HG03442 (cell line): ENCODE results near the gene CUEDC2.

ENCODE experiments used
- ATAC-seq: cut with Tn5 transposase; IDR thresholded peaks from one replicate; pipeline ENCODE4 v1.9.1; 2021; ENCODE audit warnings: mild to moderate bottlenecking, moderate library complexity; ENCODE audit not compliant: unreplicated experiment

The CUEDC2 gene

DNA sequence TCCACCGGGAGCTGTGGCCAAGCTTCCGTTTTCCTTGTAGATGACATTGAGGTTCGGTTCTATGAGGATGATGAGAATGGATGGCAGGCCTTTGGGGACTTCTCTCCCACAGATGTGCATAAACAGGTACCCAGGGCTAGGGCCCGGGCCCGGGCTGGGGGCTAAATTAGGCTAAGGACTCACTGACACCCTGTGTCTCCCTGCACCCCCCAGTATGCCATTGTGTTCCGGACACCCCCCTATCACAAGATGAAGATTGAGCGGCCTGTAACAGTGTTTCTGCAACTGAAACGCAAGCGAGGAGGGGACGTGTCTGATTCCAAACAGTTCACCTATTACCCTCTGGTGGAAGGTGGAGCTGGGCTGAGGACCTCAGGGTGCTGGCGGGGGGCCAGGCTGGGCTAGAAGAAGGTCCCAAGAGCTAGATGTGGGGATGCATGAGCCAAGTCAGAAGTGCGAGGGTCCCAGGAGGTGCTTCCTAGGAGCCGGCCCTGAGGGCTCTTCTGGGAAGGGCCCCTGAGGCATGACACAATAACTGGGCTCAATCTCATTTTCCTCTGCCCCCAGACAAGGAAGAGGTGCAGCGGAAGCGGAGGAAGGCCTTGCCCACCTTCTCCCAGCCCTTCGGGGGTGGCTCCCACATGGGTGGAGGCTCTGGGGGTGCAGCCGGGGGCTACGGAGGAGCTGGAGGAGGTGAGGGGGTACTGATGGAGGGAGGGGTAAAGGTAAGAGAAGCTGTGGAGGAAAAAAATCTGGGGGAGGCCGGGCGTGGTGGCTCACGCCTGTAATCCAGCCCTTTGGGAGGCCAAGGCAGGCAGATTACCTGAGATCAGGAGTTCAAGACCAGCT is 34.0 kb downstream of the CUEDC2 start:
- ATAC-seq = no peak

- no peak for ATAC-seq
Observed at GRCh38 chr10:102397222-102398171, 34.9 kb downstream of the CUEDC2 start.

DNA sequence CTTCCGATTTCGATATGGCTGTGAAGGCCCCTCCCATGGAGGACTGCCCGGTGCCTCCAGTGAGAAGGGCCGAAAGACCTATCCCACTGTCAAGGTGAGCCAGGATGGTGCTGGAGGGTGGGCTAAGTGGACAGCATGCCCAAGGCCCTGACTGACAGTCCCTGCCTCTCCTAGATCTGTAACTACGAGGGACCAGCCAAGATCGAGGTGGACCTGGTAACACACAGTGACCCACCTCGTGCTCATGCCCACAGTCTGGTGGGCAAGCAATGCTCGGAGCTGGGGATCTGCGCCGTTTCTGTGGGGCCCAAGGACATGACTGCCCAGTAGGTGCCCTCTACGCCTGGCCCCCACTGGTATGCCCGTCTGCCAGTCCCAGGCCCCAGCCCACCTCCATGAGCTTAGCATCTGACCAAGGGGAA is 35.6 kb downstream of the CUEDC2 start:
- ATAC-seq = no peak

DNA sequence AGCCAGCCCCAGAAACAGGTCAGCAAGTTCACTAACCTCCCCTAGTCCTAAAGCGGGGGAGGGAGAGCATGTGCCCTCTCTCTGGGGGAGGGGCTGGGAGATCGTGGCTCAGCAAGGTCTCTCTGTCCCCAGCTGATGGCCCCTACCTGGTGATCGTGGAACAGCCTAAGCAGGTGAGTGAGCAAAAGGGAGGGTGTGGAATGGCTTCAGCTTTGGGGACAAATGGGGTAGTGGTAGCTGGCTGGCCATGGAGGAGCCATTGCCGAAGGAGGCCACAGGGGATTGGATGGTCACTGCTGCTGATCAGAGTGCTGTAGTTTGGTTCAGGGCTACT is 36.1 kb downstream of the CUEDC2 start:
- no peak for ATAC-seq

DNA sequence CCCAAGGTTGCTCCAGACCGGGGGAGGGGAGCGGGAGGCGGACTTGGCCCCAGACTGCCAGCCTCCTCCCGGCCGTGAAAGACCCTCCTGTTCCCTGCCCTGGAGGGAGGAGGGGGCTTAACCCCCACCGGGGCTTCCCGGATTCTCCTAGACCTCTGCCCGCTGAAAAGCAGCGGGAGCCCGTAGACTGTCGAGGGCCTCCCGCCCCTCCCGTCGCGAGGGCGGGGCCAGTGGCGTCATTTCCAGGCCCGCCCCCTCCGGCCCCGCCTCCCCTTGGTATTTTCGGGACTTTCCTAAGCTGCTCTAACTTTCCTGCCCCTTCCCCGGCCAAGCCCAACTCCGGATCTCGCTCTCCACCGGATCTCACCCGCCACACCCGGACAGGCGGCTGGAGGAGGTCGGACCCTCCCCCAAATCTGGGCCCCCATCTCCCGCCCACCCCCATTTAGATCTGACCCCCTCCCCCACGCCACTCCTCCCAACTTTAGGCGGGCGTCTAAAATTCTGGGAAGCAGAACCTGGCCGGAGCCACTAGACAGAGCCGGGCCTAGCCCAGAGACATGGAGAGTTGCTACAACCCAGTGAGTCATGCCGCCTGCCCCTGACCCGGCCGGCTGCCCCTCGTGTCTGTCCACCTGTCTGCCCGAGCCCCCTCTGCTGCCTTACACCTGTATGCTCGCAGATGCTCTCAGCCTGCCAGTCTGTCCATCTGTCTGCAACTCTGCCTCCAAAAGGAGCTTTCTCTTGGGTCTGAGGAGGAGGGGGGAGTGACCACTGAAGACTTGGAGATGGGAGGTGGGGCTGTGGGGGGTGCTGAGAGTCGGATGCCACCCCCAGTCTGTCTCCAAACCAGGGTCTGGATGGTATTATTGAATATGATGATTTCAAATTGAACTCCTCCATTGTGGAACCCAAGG is 36.7 kb downstream of the CUEDC2 start, which contains the start of gene NFKB2:
NFKB2 (plus strand) TSS at position 306 of the 917 bp plus-strand sequence; CDS start at position 561, 255 bp downstream.
- peak; percentile 26 for ATAC-seq

- ATAC-seq = no peak
Observed at GRCh38 chr10:102394801-102395399, 37.5 kb downstream of the CUEDC2 start.

GRCh38 chr10:102394079-102394800 is 38.1 kb downstream of the CUEDC2 start:
- peak; percentile 80 for ATAC-seq

DNA sequence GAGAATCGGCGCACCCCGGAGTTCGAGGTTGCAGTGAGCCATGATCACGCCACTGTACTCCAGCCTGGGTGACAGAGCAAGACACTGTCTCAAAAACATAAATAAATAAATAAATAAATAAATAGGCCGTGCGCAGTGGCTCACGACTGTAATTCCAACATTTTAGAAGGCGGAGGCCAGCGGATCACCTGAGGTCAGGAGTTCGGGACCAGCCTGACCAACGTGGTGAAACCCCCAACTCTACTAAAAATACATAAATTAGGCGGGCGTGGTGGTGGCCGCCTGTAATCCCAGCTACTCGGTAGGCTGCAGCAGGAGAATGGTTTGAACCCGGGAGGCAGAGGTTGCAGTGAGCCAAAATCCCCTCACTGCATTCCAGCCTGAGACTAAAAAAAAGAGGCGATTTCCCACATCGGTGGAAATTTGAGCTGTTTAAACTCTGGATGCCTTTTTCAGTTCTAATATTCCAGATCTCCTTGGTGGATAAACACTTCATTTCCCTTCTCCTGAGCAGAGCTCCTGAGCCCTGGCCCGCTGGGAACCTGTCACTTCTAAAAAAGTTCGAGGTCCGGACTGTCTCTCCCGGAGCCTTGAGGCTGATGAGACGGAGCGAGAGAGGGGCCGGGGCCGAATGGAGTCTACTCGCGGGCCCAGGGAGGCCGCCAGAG is 38.8 kb downstream of the CUEDC2 start:
- ATAC-seq = no peak

DNA sequence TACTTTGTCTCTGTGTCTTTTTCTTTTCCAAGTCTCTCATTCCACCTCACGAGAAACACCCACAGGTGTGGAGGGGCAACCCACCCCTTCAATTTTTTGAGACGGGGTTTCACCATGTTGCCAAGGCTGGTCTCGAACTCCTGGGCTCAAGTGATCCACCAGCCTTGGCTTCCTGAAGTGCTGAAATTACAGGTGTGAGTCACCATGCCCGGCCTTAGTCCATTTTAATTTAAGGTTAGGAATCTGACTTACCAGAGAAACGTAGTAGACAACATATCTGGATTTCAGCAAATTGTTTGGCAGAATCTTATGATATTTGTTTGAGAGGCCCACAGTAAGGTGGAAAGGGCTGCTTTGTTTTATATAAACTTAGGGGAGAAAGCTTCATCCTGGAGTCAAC is 40.1 kb downstream of the CUEDC2 start:
- ATAC-seq = no peak

GRCh38 chr10:102389894-102390293 is 42.5 kb downstream of the CUEDC2 start:
- ATAC-seq = no peak

GRCh38 chr10:102384606-102385429 is 47.6 kb downstream of the CUEDC2 start:
- ATAC-seq = no peak

GRCh38 chr10:102384053-102384452 is 48.3 kb downstream of the CUEDC2 start:
- ATAC-seq = no peak

DNA sequence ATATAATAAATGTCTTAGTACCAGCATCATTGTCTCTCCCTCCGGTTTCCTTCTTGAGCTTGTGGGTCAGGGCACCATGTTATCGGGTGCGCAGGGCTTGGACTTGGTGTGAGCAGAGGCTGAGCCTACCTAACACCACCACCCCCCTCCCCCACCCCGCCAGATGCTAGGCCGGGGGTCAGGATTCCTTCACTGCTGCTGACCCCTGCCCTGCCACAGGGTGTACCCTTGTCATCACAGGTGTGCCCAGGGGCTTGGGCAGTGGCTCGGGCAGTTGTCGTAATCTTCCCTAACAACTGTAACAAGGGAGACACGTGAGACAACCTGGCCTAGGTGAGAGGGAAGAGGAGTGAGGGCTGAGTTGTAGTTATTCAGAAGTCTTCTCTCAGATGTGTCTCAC is 49.5 kb downstream of the CUEDC2 start:
- ATAC-seq = no peak

- ATAC-seq = no peak
Observed at GRCh38 chr10:102381983-102382382, 50.4 kb downstream of the CUEDC2 start.

DNA sequence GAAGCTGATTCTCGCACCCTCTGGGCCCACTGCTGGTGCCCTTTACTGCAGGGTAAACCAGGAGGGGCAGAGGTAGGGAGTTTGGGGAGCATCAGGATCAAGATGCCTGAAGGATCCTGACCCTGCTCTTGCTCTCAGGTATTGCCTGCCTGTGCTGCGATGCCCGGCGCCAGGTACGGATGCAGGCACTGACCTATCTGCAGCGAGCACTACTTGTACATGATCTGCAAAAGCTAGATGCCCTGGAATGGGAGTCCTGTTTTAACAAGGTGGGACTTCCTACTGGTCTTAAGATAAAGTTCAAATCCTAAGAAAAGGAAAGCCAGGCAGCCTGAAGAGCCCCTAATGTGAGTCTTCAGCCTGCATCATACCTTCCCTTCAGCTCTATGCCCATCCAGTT is 53.0 kb downstream of the CUEDC2 start:
- no peak for ATAC-seq

- no peak for ATAC-seq
Observed at GRCh38 chr10:102376901-102377300, 55.5 kb downstream of the CUEDC2 start.

- ATAC-seq = no peak
Observed at GRCh38 chr10:102375867-102376266, 56.5 kb downstream of the CUEDC2 start.

DNA sequence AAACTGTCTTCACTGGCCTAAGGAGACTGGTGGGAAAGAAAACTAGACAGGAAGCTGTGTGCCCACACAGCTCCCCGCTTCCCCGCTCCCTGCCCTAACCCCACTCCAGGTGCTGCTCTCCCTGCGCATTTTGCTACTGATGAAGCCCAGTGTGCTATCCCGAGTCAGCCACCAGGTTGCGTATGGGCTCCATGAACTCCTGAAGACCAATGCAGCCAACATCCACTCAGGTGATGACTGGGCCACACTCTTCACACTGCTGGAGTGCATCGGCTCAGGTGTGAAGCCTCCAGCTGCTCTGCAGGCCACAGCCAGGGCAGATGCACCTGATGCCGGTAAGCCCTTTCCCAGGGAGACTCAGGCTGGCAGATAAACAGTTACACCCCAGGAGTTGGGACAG is 57.1 kb downstream of the CUEDC2 start:
- ATAC-seq = no peak
